PFSK-1 (cell line): ENCODE results near the gene TMA7B.

Experiments
- FOXP2 ChIP-seq: optimal IDR thresholded peaks from 2 replicates; pipeline ENCODE3; 2011; ENCODE audit warnings: borderline replicate concordance, control low read depth, inconsistent platforms; ENCODE audit not compliant: insufficient read depth; ENCODE audit errors: extremely low read length, extremely low read depth
- POLR2AphosphoS5 ChIP-seq: IDR thresholded peaks from 2 replicates; pipeline ENCODE4 v1.6.1; 2012; ENCODE audit warnings: low read depth, mild to moderate bottlenecking, control low read depth, low read length, moderate library complexity
- REST ChIP-seq, 2 experiments: IDR thresholded peaks; 2 replicates each; pipeline versions ENCODE4 v1.6.1 to v1.8.0; 2011 to 2012; ENCODE audit warnings: low read depth in 2 of 2, low read length in 2 of 2, control low read depth in 1 of 2, inconsistent platforms in 1 of 2, mild to moderate bottlenecking in 1 of 2, moderate library complexity in 1 of 2; ENCODE audit not compliant: insufficient read depth in 1 of 2
- SIN3A ChIP-seq: IDR thresholded peaks from 2 replicates; pipeline ENCODE4 v1.6.1; 2012; ENCODE audit warnings: mild to moderate bottlenecking, low read length, moderate library complexity, borderline replicate concordance; ENCODE audit not compliant: insufficient read depth
- TAF1 ChIP-seq: IDR thresholded peaks from 2 replicates; pipeline ENCODE4 v1.6.1; 2012; ENCODE audit warnings: low read length, control low read depth, borderline replicate concordance; ENCODE audit not compliant: insufficient read depth

The TMA7B gene

GRCh38 chr22:39994566-39995392 is 34.6 kb downstream of the TMA7B start, which contains the start of gene FAM83F:
Gene FAM83F, plus strand, starts transcription at chr22:39994954. Its CDS starts 89 bp downstream, at chr22:39995043.
- no peak for TF ChIP-seq TAF1
- no peak for TF ChIP-seq POLR2AphosphoS5
- no peak for TF ChIP-seq SIN3A
- TF ChIP-seq FOXP2: no peak
- no peak for TF ChIP-seq REST (IDR thresholded peaks at IDR 0.05; ENCODE audit: insufficient read depth in 1 of 2, low read depth in 2 of 2, low read length in 2 of 2)

- TF ChIP-seq SIN3A: no peak
- TF ChIP-seq TAF1: no peak
- no peak for TF ChIP-seq POLR2AphosphoS5
- TF ChIP-seq FOXP2: no peak
- TF ChIP-seq REST (IDR thresholded peaks at IDR 0.05; ENCODE audit: insufficient read depth in 1 of 2, low read depth in 2 of 2, low read length in 2 of 2): no peak
Observed at GRCh38 chr22:39995393-39996252, 35.4 kb downstream of the TMA7B start.

- TF ChIP-seq POLR2AphosphoS5 (no peak), SIN3A (no peak), REST (IDR thresholded peaks at IDR 0.05; ENCODE audit: insufficient read depth in 1 of 2, low read depth in 2 of 2, low read length in 2 of 2) (no peak), TAF1 (no peak), FOXP2 (no peak)
Observed at GRCh38 chr22:39996732-39997131, 36.5 kb downstream of the TMA7B start.

- TF ChIP-seq POLR2AphosphoS5 (no peak), SIN3A (no peak), FOXP2 (no peak), REST (IDR thresholded peaks at IDR 0.05; ENCODE audit: insufficient read depth in 1 of 2, low read depth in 2 of 2, low read length in 2 of 2) (no peak)
Observed at GRCh38 chr22:39997421-39997820, 37.2 kb downstream of the TMA7B start.
